CD14-positive monocyte (primary cell): ENCODE measurements around the gene RNF123. TPM values are rescaled to one million over a fixed set of nuclear protein-coding genes. Genes with fewer than 3 reads are reported as not detected.

Experiments
- DNase-seq, 3 donors: peaks; one replicate each; pipeline ENCODE4 v3.0.0-alpha.2; 2011 to 2022
- H2AFZ ChIP-seq: 2 replicates; pipeline ENCODE4 v1.6.0; 2012; ENCODE audit warnings: mild to moderate bottlenecking, low read depth, low read length, inconsistent platforms; ENCODE audit not compliant: insufficient read depth, poor library complexity, severe bottlenecking
- H3K27ac ChIP-seq, 2 donors: 1 replicate in 1 of 2; 2 replicates in 1 of 2; pipeline ENCODE4 v1.5.1; 2012 to 2013; ENCODE audit warnings: low read length in 2 of 2, control low read depth in 1 of 2, inconsistent platforms in 1 of 2, low read depth in 1 of 2, mild to moderate bottlenecking in 1 of 2
- H3K27me3 ChIP-seq, 2 donors: one replicate each; pipeline versions ENCODE4 v1.6.0 to v1.6.1; 2011 to 2013; ENCODE audit warnings: low read length in 2 of 2; ENCODE audit not compliant: control insufficient read depth in 2 of 2, insufficient read depth in 2 of 2
- H3K36me3 ChIP-seq, 2 donors: replicated peaks in 1 of 2; 1 replicate in 1 of 2; 2 replicates in 1 of 2; pipeline versions ENCODE4 v1.5.1 to v1.6.1; 2012 to 2013; ENCODE audit warnings: low read length in 2 of 2, control low read depth in 1 of 2, inconsistent platforms in 1 of 2, mild to moderate bottlenecking in 1 of 2; ENCODE audit not compliant: insufficient read depth in 2 of 2, control insufficient read depth in 1 of 2
- H3K4me1 ChIP-seq, 2 donors: 1 replicate in 1 of 2; 2 replicates in 1 of 2; pipeline versions ENCODE4 v1.5.1 to v1.6.1; 2012 to 2013; ENCODE audit warnings: low read length in 2 of 2, control low read depth in 1 of 2, inconsistent platforms in 1 of 2, mild to moderate bottlenecking in 1 of 2, moderate library complexity in 1 of 2; ENCODE audit not compliant: insufficient read depth in 2 of 2, control insufficient read depth in 1 of 2
- H3K4me2 ChIP-seq: replicated peaks from 2 replicates; pipeline ENCODE3; 2012; ENCODE audit warnings: low read length, moderate library complexity, mild to moderate bottlenecking; ENCODE audit not compliant: poor library complexity, severe bottlenecking; ENCODE audit errors: extremely low read depth
- H3K4me3 ChIP-seq, 3 experiments: fragments of 200-600 bp in 1 of 3; sonication (generic) in 1 of 3; replicated peaks in 1 of 3; 1 replicate in 2 of 3; 2 replicates in 1 of 3; pipeline ENCODE4 v1.5.1; 2011 to 2013; ENCODE audit warnings: low read length in 3 of 3, mild to moderate bottlenecking in 3 of 3, control low read depth in 2 of 3, low read depth in 2 of 3, inconsistent platforms in 1 of 3, moderate library complexity in 1 of 3
- H3K79me2 ChIP-seq: 2 replicates; pipeline ENCODE4 v1.6.0; 2012; ENCODE audit warnings: mild to moderate bottlenecking, control low read depth, inconsistent platforms, low read length, moderate library complexity; ENCODE audit not compliant: insufficient read depth
- H3K9ac ChIP-seq: 2 replicates; pipeline ENCODE4 v1.6.0; 2017; ENCODE audit warnings: low read length, mild to moderate bottlenecking; ENCODE audit not compliant: insufficient read depth, poor library complexity, severe bottlenecking
- H3K9me3 ChIP-seq, 2 donors: replicated peaks in 1 of 2; 1 replicate in 1 of 2; 2 replicates in 1 of 2; pipeline versions ENCODE4 v1.5.1 to v1.6.1; 2012 to 2013; ENCODE audit warnings: low read length in 2 of 2, control low read depth in 1 of 2; ENCODE audit not compliant: control insufficient read depth in 1 of 2, insufficient read depth in 1 of 2
- H4K20me1 ChIP-seq: 2 replicates; pipeline ENCODE4 v1.6.0; 2012; ENCODE audit warnings: mild to moderate bottlenecking, low read length, control low read depth, moderate library complexity; ENCODE audit not compliant: insufficient read depth
- H3K27ac Mint-ChIP-seq, 7 donors: one replicate each; pipeline ENCODE4 v1.8.0; 2020; ENCODE audit warnings: mild to moderate bottlenecking in 7 of 7, mixed read lengths in 7 of 7, moderate library complexity in 6 of 7, inconsistent platforms in 2 of 7
- H3K27me3 Mint-ChIP-seq, 3 donors: one replicate each; pipeline ENCODE4 v1.8.0; 2021 to 2022; ENCODE audit warnings: low read depth in 3 of 3, mild to moderate bottlenecking in 3 of 3, mixed read lengths in 3 of 3, moderate library complexity in 3 of 3, inconsistent platforms in 1 of 3
- H3K36me3 Mint-ChIP-seq, 2 donors: one replicate each; pipeline ENCODE4 v1.8.0; 2020; ENCODE audit warnings: mixed read lengths in 2 of 2, inconsistent platforms in 1 of 2, mild to moderate bottlenecking in 1 of 2
- H3K4me1 Mint-ChIP-seq: one replicate; pipeline ENCODE4 v1.8.0; 2020; ENCODE audit warnings: mild to moderate bottlenecking, mixed read lengths
- H3K4me3 Mint-ChIP-seq, 2 donors: one replicate each; pipeline ENCODE4 v1.8.0; 2020; ENCODE audit warnings: mild to moderate bottlenecking in 2 of 2, mixed read lengths in 2 of 2, moderate library complexity in 1 of 2
- H3K9me3 Mint-ChIP-seq, 7 donors: one replicate each; pipeline ENCODE4 v1.8.0; 2020 to 2022; ENCODE audit warnings: mixed read lengths in 7 of 7, mild to moderate bottlenecking in 6 of 7, moderate library complexity in 6 of 7, inconsistent platforms in 2 of 7
- WGBS: methylation state at CpG from one replicate; pipeline ENCODE4 v1.1.5; 2013; ENCODE audit warnings: missing lambda C conversion rate; ENCODE audit not compliant: insufficient coverage; 5-methylcytosine and 5-hydroxymethylcytosine counted together
- intact Hi-C, 2 donors: fragments of 100-400 bp; cut with micrococcal nuclease; formaldehyde crosslinking; loops; one replicate each; pipeline versions ENCODE4 v1.15.0 to v1.15.1; 2023
- polyA plus RNA-seq, 3 donors: library from polyadenylated mRNA; depleted of rRNA in 1 of 3; unstranded in 2 of 3; stranded (reverse) in 1 of 3; fragments of 300-500 nt in 2 of 3; fragments of >200 nt in 1 of 3; fragmentation: Illumina TruSeq in 2 of 3; gene quantifications; 1 replicate in 2 of 3; 2 replicates in 1 of 3; pipeline ENCODE4 v1.2.3, GENCODE V29; 2012 to 2021
- TF ChIP-seq, protein P1 (sequence below): fragments of 200-600 bp; IDR thresholded peaks from one replicate; pipeline ENCODE4 v1.8.0; 2022; ENCODE audit warnings: antibody characterized with exemption, mild to moderate bottlenecking

Gene RNF123
- polyA plus RNA-seq, 3 donors = 11.1 to 46.2 (median 15.7) TPM

DNA sequence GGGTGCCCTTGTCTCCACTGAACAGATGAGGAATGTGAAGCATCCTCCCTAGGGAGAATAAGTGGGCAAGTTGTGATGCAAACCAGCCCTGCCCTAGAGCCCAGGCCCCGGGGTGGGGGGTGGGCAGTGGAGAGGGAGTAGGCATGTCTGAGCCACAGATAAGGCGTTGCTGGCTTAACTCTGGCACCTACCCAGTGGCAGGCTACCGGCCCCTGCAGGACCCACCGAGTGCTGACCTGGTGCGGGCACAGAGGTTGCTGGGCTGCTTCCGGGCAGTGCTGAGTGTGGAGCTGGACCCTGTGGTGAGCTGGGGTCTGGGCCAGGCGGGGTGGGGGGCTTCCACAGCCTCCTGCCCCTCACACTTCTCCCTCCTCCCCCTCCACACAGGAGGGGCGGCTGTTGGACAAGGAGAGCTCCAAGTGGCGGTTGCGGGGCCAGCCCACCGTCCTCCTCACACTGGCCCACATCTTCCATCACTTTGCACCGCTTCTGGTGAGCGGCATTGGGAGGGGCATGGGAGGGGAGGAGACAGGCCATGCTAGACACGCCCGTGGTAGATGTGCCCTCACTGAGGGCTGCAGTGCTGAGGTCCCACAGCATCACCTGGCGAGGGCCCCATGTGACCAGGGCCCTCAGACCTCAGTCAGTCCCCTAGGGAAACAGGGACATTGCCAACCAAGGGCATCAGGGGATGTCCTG lies 10.1 kb downstream of the RNF123 start:
- no peak overlapping the region for H3K4me3 ChIP-seq
- WGBS = 95% methylated on average over 6 of the region's 16 CpGs
- no peak for DNase-seq
- peaks cover 69 to 81% of the 10 kb centered on the region in 2 donors for H3K36me3 ChIP-seq
- Mint-ChIP-seq H3K4me3 (no peak overlapping the region), H3K4me1 (no peaks in the 10 kb centered on the region), H3K9me3 (no peaks in the 10 kb centered on the region), H3K27ac (no peak overlapping the region), H3K27me3 (peaks cover 0 to 2% (median 0%) of the 10 kb centered on the region in 3 donors), H3K36me3 (peaks cover 49 to 79% of the 10 kb centered on the region in 2 donors)
- no peaks in the 10 kb centered on the region for H3K9me3 ChIP-seq
- no peak overlapping the region for H3K9ac ChIP-seq
- no peaks in the 10 kb centered on the region for H3K4me1 ChIP-seq
- H3K4me2 ChIP-seq = no peak overlapping the region
- H3K79me2 ChIP-seq = peaks cover 2% of the 10 kb centered on the region
- H3K27me3 ChIP-seq = no peaks in the 10 kb centered on the region
- intact Hi-C loops = no loop called here
- H3K27ac ChIP-seq = no peak overlapping the region
- TF ChIP-seq, protein P1, sequence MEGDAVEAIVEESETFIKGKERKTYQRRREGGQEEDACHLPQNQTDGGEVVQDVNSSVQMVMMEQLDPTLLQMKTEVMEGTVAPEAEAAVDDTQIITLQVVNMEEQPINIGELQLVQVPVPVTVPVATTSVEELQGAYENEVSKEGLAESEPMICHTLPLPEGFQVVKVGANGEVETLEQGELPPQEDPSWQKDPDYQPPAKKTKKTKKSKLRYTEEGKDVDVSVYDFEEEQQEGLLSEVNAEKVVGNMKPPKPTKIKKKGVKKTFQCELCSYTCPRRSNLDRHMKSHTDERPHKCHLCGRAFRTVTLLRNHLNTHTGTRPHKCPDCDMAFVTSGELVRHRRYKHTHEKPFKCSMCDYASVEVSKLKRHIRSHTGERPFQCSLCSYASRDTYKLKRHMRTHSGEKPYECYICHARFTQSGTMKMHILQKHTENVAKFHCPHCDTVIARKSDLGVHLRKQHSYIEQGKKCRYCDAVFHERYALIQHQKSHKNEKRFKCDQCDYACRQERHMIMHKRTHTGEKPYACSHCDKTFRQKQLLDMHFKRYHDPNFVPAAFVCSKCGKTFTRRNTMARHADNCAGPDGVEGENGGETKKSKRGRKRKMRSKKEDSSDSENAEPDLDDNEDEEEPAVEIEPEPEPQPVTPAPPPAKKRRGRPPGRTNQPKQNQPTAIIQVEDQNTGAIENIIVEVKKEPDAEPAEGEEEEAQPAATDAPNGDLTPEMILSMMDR = no peak
- no peak overlapping the region for H2AFZ ChIP-seq
- H4K20me1 ChIP-seq = peaks cover 13% of the 10 kb centered on the region

DNA sequence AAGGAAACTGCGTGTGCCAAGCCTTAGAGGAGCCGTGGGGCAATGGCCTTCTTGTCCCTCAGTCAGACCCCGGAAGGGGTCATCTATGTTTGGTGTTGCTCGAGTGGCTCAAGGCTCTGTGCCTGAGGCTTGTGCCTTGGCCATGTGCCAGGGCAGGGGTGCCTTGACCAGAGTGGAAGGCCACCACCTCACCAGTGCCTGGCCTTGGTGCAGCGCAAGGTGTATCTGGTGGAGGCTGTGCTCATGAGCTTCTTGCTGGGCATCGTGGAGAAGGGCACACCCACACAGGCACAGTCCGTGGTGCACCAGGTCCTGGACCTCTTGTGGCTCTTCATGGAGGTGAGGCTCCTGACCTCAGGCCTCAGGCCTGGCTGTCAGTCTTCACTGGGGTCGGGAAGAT lies 10.7 kb downstream of the RNF123 start:
- Mint-ChIP-seq H3K27ac (peak overlapping the region in 1 of 7 donors; percentile 26), H3K4me1 (no peaks in the 10 kb centered on the region), H3K27me3 (peaks cover 0 to 2% (median 0%) of the 10 kb centered on the region in 3 donors), H3K36me3 (peaks cover 51 to 82% of the 10 kb centered on the region in 2 donors), H3K4me3 (no peak overlapping the region), H3K9me3 (no peaks in the 10 kb centered on the region)
- Histone ChIP-seq H3K27me3 (no peaks in the 10 kb centered on the region), H2AFZ (no peak overlapping the region), H4K20me1 (peaks cover 7% of the 10 kb centered on the region), H3K4me1 (no peaks in the 10 kb centered on the region), H3K27ac (no peak overlapping the region), H3K4me2 (no peak overlapping the region), H3K9me3 (no peaks in the 10 kb centered on the region), H3K79me2 (no peaks in the 10 kb centered on the region), H3K9ac (no peak overlapping the region), H3K36me3 (peaks cover 70 to 83% of the 10 kb centered on the region in 2 donors), H3K4me3 (no peak overlapping the region)
- WGBS = 94% methylated on average over 8 of the region's 8 CpGs
- TF ChIP-seq, protein P1 = no peak
- no peak for DNase-seq
- intact Hi-C loops = loop anchor here (5.0 kb wide), 1 partner anchor 137 kb away; no protein-coding TSS in a partner anchor
